IPS-18c (cell line): ENCODE measurements around the gene HSPG2.
"Not testable (repeated sequence)": the region's sequence is repeated elsewhere in the genome, so short reads cannot be mapped to it uniquely, and the experiment has no call there.

ENCODE experiments used
- H3K4me3 ChIP-seq: 2 replicates; pipeline ENCODE4 v1.7.0; 2013; ENCODE audit warnings: low read depth, mild to moderate bottlenecking, low read length, moderate library complexity; ENCODE audit not compliant: insufficient read depth
- H3K9me3 ChIP-seq: one replicate; pipeline ENCODE4 v1.6.1; 2013; ENCODE audit warnings: mild to moderate bottlenecking, low read length, moderate library complexity; ENCODE audit not compliant: control insufficient read depth, insufficient read depth

Gene HSPG2

GRCh38 chr1:21924503-21925005 lies 12.6 kb downstream of the HSPG2 start:
- Histone ChIP-seq H3K9me3 (no peaks in the 10 kb centered on the region), H3K4me3 (no peak overlapping the region)

DNA sequence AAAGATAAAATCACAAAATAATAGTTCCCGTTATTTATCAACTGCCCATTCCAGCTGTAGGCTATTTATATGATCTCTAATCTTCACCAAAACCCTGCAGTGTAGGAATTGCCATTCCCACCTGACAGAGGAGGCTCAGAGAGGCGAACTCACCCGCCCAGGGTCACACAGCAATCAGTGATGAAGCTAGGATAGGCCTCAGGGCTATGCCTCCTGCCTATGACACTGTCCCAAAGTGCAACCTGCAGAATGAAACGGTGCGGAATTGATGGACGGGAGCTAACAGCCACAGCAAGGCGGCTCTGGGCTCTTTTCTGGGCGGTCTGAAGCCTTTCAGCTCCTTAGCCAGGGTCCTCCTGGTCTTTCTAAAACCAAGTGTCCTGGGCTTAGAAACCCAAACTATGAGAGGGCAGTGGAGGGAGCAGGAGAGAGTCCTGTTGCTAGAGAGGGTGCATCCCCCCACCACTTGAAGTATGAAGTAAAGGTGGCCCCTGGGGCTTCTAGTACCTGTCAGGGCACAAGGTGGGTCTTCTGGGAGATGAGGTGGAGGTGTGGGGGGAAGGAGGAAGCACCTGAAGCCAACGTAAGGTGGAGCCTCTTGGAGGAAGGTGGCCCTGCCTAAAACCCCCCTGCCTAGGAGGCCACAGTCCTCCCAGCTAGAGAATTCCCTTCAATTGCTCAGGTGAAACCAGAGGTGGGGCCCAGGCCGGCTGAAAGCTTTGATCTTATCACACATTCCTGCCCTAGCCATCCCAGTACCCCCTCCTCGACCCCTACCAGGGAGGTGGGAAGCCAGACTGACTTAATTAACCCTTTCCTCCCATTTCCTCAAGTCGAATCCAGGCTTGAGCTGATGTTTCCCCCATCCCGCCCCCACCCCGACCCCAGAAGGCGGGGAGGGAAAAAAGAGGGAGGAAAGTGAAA lies 14.8 kb downstream of the HSPG2 start:
- Histone ChIP-seq H3K9me3 (no peaks in the 10 kb centered on the region), H3K4me3 (no peak overlapping the region)

DNA sequence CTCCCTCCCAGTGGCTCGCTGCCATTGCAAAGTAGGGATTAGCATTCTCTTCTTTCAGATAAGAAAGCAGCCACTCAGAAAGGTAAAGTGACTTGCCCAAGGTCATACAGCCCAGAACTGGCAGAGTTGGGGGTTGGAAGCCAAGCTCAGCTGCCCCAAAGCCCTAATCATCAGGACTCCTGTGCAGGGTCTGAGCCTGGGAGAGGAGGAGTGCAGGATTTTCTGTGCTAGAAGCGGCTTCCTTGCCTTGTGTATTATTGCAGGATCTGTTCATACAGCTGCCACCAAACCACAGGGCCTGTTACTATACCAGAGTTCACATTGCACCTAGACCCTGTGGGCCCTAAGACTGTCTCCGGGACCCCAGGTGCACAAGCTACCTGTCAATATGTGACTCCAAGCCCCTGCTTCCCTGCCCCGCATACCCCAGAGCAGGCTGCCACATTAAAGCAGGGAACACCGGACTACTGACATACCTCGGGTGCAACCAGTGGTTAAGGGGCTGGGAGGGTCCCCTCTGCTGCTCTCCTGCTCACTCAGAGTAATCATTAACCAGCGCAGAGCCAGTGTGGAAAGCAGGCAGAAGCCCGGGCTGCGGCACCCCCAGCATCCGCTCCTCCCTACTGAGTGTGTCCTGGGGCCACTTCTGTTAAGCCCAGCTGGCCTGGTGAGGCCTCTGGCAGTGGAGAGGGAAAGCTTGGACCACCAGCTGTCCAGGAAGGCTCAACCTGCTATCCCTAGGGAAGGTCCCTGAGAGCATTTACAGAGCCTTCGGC lies 15.8 kb downstream of the HSPG2 start:
- no peak overlapping the region for H3K4me3 ChIP-seq
- no peaks in the 10 kb centered on the region for H3K9me3 ChIP-seq

- Histone ChIP-seq H3K9me3 (no peaks in the 10 kb centered on the region), H3K4me3 (no peak overlapping the region)
These were observed 17.6 kb downstream of the HSPG2 start for GRCh38 chr1:21919520-21919919.

GRCh38 chr1:21917239-21917631 lies 19.9 kb downstream of the HSPG2 start:
- not testable (repeated sequence) for H3K4me3 ChIP-seq, H3K9me3 ChIP-seq

DNA sequence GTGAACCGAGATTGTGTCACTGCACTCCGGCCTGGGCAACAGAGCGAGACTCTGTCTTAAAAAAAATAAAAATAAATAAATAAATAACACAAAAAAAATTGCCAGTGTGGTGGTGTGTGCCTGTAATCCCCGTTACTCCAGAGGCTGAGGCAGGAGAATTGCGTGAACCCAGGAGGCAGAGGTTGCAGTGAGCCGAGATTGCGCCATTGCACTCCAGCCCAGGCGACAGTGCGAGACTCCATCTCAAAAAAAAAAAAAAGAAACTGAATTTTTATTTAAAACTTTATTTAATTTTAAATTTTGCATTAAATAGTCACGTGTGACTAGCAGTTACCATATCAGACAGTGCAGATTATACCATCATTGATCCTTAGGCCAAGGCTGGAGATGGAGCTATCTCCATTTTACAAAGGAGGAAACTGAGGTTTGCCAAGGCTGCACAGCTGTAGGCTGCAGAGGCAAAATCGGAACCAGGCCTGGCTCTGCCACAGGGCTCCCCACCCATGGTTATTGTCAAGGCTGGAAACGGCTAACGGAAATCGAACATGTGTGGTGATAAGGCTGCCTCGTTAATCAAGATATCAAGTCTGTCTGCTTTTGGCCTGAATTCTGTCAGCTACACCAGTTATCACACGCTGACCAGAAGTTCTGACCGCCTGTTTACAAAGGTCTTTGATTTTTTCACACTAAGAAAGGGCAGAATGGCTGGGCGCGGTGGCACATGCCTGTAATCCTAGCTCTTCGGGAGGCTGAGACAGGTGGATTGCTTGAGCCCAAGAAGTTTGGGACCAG lies 20.5 kb downstream of the HSPG2 start:
- Histone ChIP-seq H3K9me3 (no peaks in the 10 kb centered on the region), H3K4me3 (no peak overlapping the region)

- no peaks in the 10 kb centered on the region for H3K9me3 ChIP-seq
- H3K4me3 ChIP-seq, result no peak overlapping the region
These were observed 22.1 kb downstream of the HSPG2 start for GRCh38 chr1:21914880-21915640.

DNA sequence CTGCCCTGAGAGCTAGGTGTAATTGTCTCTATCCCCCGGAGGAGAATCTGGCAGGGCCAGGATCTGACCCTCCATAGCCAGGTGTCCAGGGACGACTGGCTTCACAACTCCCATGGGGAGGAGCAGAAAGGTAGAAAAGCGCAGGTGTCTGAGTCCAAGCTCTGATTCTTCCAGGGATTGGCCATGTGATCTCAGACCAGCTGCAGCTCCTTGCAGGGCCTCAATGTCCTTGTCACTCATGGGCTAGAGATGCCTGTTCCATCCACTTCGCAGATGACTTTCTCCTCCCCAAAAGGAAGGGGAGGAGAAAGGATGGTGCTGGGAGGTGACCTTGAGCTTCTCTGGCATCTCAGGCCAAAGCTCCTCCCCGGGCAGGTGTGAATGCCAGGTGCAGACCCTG lies 22.7 kb downstream of the HSPG2 start:
- Histone ChIP-seq H3K4me3 (no peak overlapping the region), H3K9me3 (no peaks in the 10 kb centered on the region)

DNA sequence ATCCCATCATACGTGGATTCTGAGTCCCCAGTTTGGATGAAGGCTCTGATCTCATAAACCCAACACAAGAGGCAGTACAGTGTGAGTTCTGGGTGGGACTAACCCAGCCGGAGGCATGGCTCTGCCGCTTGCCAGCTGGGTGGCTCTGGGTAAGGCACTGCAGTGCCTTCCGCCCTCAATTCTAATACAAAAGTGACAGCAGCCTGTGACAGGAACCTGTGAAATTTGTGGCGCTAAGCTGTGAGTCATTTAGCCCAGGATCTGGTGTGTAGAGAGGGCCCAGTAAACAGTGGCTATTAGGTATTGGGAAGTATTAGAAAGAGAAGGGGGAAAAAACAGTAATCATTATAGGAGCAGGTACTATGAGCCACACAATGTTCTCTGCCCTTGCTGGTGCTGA lies 23.3 kb downstream of the HSPG2 start:
- Histone ChIP-seq H3K4me3 (no peak overlapping the region), H3K9me3 (no peaks in the 10 kb centered on the region)

- no peak overlapping the region for H3K4me3 ChIP-seq
- no peaks in the 10 kb centered on the region for H3K9me3 ChIP-seq
These were observed 23.9 kb downstream of the HSPG2 start for GRCh38 chr1:21913258-21913657.

GRCh38 chr1:21912038-21912758 lies 24.9 kb downstream of the HSPG2 start:
- Histone ChIP-seq H3K4me3 (no peak overlapping the region), H3K9me3 (no peaks in the 10 kb centered on the region)

DNA sequence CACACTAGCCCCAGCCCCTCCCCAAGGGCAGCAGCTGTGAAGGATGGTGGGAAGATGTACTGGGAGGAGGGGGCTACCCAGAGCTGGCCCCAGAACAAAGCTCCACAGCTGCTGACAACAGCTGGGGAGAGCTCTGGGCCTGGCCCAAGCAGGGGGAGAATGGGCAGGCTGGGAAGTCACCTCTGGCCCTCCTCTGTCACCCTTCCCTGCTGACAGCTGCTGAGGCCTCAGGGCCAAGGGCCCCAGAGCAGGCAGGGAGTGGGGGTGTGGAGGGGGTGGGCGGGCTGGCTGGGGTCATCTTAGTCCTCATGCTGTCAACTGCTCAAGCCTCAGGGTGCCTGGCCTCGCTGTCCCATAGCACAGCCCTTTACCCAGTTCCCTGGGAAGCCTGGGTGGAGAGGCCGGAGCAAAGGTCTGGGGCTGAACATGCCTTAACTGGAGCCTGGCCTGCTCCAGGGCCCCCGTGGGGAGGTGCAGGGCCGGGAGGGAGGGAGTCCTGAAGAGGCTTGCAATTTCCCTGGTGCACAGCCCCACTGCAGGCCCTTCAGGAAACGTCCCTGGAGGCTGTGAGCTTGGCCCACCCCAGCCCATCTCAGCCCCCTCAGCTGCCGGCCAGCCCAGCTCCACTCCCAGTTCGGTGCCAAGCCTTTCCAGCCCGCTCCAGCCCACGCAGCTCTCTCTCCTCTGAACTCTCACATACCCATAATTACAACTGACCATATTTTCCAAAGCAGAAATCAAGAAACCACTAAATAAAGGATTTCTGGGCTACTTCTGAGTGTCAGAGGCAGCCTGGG lies 25.7 kb downstream of the HSPG2 start:
- H3K4me3 ChIP-seq, result no peak overlapping the region

GRCh38 chr1:21910558-21911204 lies 26.4 kb downstream of the HSPG2 start:
- H3K4me3 ChIP-seq, result no peak overlapping the region
- no peaks in the 10 kb centered on the region for H3K9me3 ChIP-seq

More for the DNA sequence above, 25.7 kb downstream of the HSPG2 start:
- no peaks in the 10 kb centered on the region for H3K9me3 ChIP-seq

DNA sequence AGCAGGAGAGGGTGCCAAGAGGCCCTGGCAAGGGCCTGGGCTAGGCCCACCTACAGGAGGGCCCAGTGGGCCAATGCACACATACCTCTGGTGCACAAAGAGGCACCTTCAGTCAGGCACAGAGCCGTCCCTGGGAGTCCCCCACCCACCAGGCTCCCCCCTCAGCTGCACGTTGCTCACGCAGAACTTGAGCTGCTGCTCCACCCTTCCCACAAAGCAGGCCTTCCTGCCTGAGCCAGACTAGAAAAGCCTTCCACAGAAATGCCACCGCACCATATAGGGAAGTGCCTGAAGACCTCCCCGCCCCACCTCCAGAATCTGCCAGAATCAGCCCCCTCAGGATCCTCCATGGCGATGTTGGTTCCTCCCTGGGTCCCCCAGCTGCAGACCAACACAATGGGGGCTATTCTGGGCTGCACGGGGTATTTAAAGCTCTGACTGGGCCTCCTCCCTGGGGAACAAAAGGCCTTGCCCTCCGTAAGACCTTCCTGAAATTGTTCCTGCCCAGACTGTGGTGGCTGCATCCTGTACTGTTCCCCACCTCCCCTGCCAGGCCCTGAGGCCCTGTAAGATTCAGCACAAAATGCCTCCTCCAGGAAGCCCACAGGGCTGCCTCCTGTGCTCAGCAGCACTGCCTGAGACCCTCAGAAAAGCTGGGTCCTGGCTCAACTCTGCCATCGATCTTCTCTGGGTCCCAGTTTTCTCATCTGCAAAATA lies 27.2 kb downstream of the HSPG2 start:
- no peaks in the 10 kb centered on the region for H3K9me3 ChIP-seq

More for the DNA sequence above, 27.2 kb downstream of the HSPG2 start:
- H3K4me3 ChIP-seq, result no peak overlapping the region
